ENCODE data around the gene MAP2K7. TPM values are rescaled to one million over a fixed set of nuclear protein-coding genes. Genes with fewer than 3 reads are reported as not detected.

Gene MAP2K7
- total RNA-seq, 1 donor from 2014 or later: 42.1 TPM

GRCh38 chr19:7874897-7875273 is 28.8 kb upstream of the MAP2K7 start:
- peaks cover 27% of the 10 kb centered on the region for H3K27me3 Mint-ChIP-seq (ENCODE audit: unreplicated experiment)

GRCh38 chr19:7877249-7877836 is 26.3 kb upstream of the MAP2K7 start:
- Mint-ChIP-seq H3K4me1 (ENCODE audit: unreplicated experiment) (peaks cover 7% of the 10 kb centered on the region), H3K27me3 (ENCODE audit: unreplicated experiment) (peaks cover 22% of the 10 kb centered on the region), H3K36me3 (ENCODE audit: unreplicated experiment) (no peaks in the 10 kb centered on the region), H3K9me3 (ENCODE audit: unreplicated experiment) (no peaks in the 10 kb centered on the region), H3K27ac (ENCODE audit: unreplicated experiment) (no peak overlapping the region), H3K4me3 (ENCODE audit: unreplicated experiment) (no peak overlapping the region)
- DNase-seq (ENCODE audit: extremely low spot score, unreplicated experiment): no peak
- TF ChIP-seq CTCF (IDR thresholded peaks at IDR 0.05): no peak

More at GRCh38 chr19:7874897-7875273, 28.8 kb upstream of the MAP2K7 start:
- Mint-ChIP-seq H3K4me3 (ENCODE audit: unreplicated experiment) (peak overlapping the region; percentile 67), H3K36me3 (ENCODE audit: unreplicated experiment) (no peaks in the 10 kb centered on the region), H3K27ac (ENCODE audit: unreplicated experiment) (no peak overlapping the region), H3K4me1 (ENCODE audit: unreplicated experiment) (peaks cover 23% of the 10 kb centered on the region), H3K9me3 (ENCODE audit: unreplicated experiment) (no peaks in the 10 kb centered on the region)
- no peak for TF ChIP-seq CTCF (IDR thresholded peaks at IDR 0.05)
- no peak for DNase-seq (ENCODE audit: extremely low spot score, unreplicated experiment)

- H3K27me3 Mint-ChIP-seq (ENCODE audit: unreplicated experiment): peaks cover 15% of the 10 kb centered on the region
- peaks cover 9% of the 10 kb centered on the region for H3K4me1 Mint-ChIP-seq (ENCODE audit: unreplicated experiment)
- no peak overlapping the region for H3K4me3 Mint-ChIP-seq (ENCODE audit: unreplicated experiment)
- no peak for TF ChIP-seq CTCF (IDR thresholded peaks at IDR 0.05)
- DNase-seq (ENCODE audit: extremely low spot score, unreplicated experiment): no peak
- H3K27ac Mint-ChIP-seq (ENCODE audit: unreplicated experiment): no peak overlapping the region
- H3K36me3 Mint-ChIP-seq (ENCODE audit: unreplicated experiment): no peaks in the 10 kb centered on the region
- H3K9me3 Mint-ChIP-seq (ENCODE audit: unreplicated experiment): no peaks in the 10 kb centered on the region
These were observed 24.4 kb upstream of the MAP2K7 start for GRCh38 chr19:7879111-7879807.

- Mint-ChIP-seq H3K27ac (ENCODE audit: unreplicated experiment) (no peak overlapping the region), H3K4me3 (ENCODE audit: unreplicated experiment) (no peak overlapping the region), H3K9me3 (ENCODE audit: unreplicated experiment) (no peaks in the 10 kb centered on the region), H3K36me3 (ENCODE audit: unreplicated experiment) (no peaks in the 10 kb centered on the region), H3K4me1 (ENCODE audit: unreplicated experiment) (peaks cover 7% of the 10 kb centered on the region), H3K27me3 (ENCODE audit: unreplicated experiment) (peaks cover 12% of the 10 kb centered on the region)
- TF ChIP-seq CTCF (IDR thresholded peaks at IDR 0.05): no peak
- DNase-seq (ENCODE audit: extremely low spot score, unreplicated experiment): no peak
These were observed 23.8 kb upstream of the MAP2K7 start for GRCh38 chr19:7879836-7880235.

GRCh38 chr19:7881910-7882309 is 21.8 kb upstream of the MAP2K7 start:
- H3K9me3 Mint-ChIP-seq (ENCODE audit: unreplicated experiment): no peaks in the 10 kb centered on the region
- no peak overlapping the region for H3K27ac Mint-ChIP-seq (ENCODE audit: unreplicated experiment)
- no peak for TF ChIP-seq CTCF (IDR thresholded peaks at IDR 0.05)
- H3K27me3 Mint-ChIP-seq (ENCODE audit: unreplicated experiment): no peaks in the 10 kb centered on the region
- peaks cover 7% of the 10 kb centered on the region for H3K4me1 Mint-ChIP-seq (ENCODE audit: unreplicated experiment)
- H3K36me3 Mint-ChIP-seq (ENCODE audit: unreplicated experiment): no peaks in the 10 kb centered on the region
- no peak overlapping the region for H3K4me3 Mint-ChIP-seq (ENCODE audit: unreplicated experiment)
- no peak for DNase-seq (ENCODE audit: extremely low spot score, unreplicated experiment)
